Skin epidermis (tissue), 12 donors: ENCODE measurements around the gene BEGAIN.
A peak's percentile ranks its signal among the peaks of the same experiment; 100 is the strongest.

Source experiments
- H3K27ac ChIP-seq, 21 experiments: fragments of 200-600 bp; sonication (generic) in 11 of 21; one replicate each; pipeline ENCODE4 v1.5.0; 2020; ENCODE audit warnings: mild to moderate bottlenecking in 3 of 21, inconsistent platforms in 2 of 21, moderate library complexity in 2 of 21
- H3K4me3 ChIP-seq, 7 experiments: fragments of 200-600 bp; sonication (generic) in 2 of 7; one replicate each; pipeline ENCODE4 v1.5.0; 2020; ENCODE audit warnings: inconsistent platforms in 2 of 7, mild to moderate bottlenecking in 2 of 7, moderate library complexity in 1 of 7

Gene BEGAIN

GRCh38 chr14:100541621-100542560, 45.3 kb downstream of the BEGAIN start:
- Histone ChIP-seq H3K27ac (no peak overlapping the region), H3K4me3 (no peak overlapping the region)

- Histone ChIP-seq H3K4me3 (no peak overlapping the region), H3K27ac (no peak overlapping the region)
Observed at GRCh38 chr14:100540926-100541620, 46.1 kb downstream of the BEGAIN start.

GRCh38 chr14:100540141-100540925, 46.9 kb downstream of the BEGAIN start:
- no peak overlapping the region for H3K4me3 ChIP-seq
- no peak overlapping the region for H3K27ac ChIP-seq

DNA sequence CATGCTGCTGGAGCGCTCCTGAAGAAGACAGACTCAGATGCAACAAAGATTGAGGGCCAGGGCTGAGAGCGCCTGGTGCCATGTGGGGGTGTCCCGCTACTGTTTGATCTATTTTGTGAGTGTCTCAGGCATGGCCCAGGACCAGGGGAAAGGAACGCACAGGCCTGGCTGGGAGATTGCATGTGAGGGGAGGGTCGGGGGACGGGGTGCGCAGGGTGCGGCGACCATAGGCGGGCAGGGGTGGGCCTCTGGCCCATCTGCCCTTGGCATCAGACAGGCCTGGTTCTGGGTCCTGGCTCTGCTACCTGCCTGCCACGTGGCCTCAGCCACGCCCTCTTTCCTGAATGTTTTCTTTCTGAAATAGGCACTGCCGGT, 47.5 kb downstream of the BEGAIN start:
- no peak overlapping the region for H3K4me3 ChIP-seq
- H3K27ac ChIP-seq, result no peak overlapping the region

DNA sequence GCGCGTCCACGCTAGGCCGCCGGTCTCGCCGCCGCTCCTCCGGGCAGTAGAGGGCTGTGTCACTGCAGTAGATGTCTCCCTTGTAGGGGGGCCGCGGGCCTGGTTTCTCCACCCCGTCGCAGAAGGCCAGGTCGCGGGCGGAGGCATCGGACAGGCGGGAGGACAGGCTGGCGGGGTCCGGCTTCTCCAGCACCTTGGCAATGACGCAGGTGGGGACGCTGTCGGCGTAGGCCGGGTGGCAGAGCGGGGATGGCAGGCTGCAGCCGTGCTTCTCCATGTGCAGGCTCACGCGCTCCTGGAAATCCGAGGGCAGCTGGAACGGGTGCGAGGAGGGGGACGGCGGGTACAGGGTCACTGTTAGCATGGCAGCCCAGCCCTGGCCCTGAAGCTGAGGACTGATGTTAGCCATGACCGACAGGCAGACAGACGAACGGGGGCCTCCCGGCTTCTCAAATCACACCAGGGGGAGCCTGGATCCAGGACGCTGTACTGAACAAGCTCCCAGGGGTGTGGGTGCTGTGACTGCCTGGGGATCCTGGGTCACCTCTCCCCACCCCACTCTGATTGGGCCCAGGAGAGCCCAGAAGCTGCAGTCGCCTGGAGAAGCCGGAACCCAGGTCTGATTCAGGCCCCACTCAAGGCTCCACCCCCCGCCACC, 48.1 kb downstream of the BEGAIN start:
- no peak overlapping the region for H3K27ac ChIP-seq
- H3K4me3 ChIP-seq, result no peak overlapping the region

DNA sequence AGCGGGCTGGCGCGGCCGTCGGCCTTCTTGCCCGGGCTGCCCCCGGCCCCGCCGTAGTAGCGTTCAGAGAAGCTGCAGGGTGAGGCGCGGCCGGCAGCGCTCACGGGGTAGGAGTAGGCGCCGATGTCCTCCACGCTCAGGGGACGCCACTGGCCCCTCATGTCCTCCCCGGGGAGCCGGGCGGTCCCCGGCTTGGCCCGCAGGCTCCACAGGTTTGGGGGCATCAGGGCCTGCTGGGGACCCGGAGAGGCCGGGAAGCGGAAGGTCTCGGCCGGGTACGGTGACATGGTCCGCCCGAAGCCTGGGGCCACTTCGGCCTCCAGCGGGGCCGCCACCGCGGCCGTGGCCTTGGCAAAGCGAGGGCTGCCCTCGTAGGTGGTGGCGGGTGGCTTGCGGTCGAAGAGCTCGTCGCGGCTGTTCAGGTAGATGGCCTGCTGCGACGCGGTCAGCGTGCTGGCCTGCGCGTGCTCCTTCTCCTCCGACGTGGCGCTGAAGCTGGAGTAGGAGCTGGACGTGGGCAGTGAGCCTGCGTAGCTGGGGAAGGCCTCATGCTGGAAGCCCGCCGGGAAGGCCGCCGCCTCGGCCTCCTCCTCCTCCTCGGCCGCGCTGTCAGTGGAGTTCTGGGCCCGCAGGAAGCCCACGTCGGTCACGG, 48.7 kb downstream of the BEGAIN start:
- Histone ChIP-seq H3K4me3 (no peak overlapping the region), H3K27ac (peak overlapping the region in 1 of 21 experiments; percentile 65)

DNA sequence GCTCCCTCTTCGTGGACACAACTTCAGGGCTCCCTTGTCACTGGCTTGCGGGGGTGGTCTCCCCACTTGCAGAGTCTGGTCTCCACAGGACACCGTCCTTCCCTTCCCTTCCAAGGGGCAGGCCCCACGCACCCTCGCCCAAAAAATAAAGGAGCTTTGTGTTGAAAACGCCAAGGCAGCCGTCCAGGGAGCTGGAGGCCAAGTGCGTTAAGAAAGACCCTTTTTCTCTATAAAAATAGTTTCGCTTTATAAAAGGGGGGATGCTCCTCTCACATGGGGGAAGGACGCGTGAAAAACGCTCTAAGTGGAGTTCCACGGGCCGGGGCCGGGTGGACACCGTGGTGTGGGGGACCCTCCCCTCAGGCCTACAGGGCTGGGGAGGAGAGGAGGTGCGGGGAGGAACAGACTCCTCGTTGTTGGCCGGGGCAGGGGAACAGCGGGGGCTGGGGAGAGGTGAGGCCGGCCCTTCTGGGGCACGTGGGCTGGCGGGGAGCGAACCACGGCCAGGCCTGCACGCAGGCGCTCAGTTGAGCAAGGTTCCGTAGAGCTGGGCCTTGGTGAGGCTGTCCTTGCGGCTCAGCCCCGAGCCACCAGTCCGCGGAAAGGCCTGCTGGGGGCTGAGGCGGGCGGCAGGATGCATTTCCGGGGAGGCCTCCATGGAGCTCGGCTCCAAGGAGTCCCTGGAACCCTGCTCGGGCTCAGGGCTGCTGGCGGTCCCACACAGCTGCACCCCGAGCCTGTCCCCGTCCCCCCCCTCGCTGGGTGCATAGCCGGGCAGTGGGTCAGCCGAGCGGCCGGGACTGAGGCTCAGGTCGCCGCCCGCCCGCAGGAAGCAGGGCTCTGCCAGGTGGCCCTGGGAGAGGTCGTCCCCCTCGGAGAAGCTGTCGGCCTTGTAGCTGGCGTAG, 49.5 kb downstream of the BEGAIN start:
- no peak overlapping the region for H3K4me3 ChIP-seq

DNA sequence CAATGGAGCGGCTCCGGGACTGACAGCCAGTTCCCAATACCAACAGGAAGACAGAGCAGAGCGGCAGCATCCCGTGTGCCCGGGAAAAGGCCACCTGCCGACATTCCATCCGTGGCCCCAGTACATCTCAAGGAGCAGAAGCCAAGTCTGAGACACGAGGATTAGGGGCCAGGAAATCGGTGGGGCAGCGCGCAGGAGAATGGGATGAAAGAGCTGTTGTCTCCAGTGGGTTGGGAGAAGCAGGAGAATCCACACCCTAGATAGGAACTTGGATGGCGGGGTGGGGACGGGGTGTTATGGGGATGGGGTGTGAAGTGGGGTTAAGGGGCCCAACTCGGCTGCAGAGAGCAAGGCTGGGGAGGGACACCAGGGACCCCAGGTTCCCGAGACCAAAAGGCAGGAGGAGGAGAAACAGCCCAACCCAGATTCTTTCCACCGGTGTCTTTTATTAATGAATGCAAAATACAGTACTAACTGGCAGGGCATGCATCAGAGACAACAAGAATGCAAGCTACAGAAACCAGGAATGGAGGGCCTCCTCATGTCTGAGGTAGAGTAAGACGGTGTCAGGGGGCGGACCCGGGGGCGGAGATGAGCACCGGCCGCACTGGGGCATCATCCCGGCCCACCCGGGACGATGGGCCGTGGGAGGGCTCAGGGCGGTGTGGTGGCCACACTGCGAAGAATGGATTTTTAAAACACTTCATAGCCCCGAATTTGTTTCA, 50.3 kb downstream of the BEGAIN start:
- Histone ChIP-seq H3K27ac (no peak overlapping the region), H3K4me3 (no peak overlapping the region)

More for the DNA sequence above, 49.5 kb downstream of the BEGAIN start:
- peak overlapping the region in 1 of 21 experiments; percentile 65 for H3K27ac ChIP-seq

DNA sequence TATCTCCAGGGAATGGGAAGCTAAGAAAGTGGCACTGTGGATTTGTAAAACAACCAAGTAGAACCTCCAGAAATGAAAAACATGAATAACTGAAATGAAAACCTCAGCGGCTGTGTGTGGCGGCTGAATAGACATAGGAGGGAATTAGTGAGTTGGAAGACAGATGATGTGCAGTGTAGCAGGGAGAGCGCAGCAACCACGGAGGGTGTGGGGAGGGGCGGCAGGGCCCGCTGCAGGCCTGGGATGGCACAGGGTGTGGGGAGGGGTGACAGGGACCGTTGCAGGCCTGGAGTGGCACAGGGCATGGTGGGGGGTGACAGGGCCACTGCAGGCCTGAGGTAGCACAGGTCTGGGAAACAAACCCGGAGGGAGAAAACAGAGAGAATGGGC, 51.1 kb downstream of the BEGAIN start:
- no peak overlapping the region for H3K4me3 ChIP-seq
- H3K27ac ChIP-seq, result no peak overlapping the region

DNA sequence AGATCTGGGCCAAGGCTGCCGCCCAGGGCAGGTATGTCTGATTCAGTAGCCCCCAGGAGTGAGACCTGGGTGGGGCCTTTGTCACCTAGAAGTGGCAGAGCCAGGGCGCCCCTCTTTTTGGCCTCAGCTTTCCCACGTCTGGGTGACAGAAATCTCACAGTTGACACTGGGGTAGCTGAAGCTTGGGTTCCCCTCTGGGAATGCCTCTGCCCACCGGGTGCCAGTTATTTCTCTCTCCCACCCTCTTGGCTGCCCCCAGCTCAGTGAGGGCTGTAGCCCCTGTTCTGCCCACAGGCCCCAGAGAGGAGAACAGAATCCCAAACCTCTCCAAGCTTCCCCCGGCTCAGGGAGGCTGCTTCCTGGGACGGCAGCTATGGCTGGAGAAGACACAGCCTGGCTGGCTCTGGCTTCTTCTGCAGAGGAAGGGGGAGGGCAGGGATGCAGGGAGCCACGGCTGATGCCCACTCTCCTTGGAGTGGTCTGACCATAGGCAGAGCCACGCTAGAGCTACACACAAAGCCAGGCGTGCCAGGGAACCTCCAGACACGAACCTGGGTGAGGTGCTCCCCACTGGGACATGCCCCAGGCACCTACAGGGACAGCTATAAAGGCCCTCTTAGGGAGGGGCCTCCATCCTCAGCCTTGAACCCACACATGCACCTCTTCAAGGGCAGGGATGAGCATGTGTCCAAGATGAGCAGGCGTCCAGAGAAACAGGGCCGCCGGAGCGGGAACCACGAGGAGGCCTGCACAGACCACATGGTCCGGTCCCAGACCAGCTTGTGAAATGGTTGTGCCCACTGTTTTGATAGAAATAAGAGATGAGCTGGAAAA, 51.7 kb downstream of the BEGAIN start:
- H3K27ac ChIP-seq, result no peak overlapping the region
- H3K4me3 ChIP-seq, result no peak overlapping the region

- Histone ChIP-seq H3K4me3 (no peak overlapping the region), H3K27ac (no peak overlapping the region)
Observed at GRCh38 chr14:100534528-100535286, 52.5 kb downstream of the BEGAIN start.

DNA sequence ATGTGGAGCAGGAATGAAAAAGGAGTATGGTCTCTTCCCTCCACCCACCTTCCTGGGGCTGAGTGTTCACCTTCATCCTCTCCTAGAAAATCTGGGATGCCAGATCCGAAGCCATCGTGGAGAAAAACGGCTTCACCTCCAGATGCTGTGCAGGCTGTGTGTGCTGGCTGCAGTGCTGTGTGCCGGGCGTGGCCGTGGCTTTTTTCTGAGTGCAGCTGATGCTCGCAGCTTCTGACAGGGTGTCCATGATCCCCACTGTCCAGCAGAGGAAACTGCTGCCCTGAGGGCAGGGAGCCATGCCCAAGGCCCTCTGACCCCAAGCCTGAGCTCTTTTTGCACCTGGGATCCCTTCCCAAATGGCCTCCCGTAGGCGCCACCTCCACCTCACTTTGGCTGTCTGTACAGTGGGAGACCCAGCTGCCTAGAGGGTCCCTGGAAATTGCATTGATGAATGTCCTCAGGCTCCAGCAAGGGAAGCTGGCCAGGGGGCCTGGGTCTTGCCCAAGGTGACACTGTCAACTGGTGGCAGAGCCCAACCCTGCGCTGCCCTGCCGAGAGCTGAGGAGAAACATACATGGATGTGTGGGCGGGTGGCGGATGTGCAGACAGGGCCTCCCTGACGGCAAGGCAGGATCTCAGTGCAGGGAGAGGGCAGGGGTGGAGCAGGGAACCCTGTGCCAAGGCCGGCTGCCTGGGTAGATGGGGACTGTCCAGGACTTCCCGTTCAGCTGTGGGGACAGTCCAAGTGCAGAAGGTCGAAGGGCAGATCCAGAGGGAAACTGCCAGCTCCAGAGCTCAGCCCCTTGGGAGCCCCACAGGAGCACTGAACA, 53.3 kb downstream of the BEGAIN start:
- no peak overlapping the region for H3K27ac ChIP-seq

DNA sequence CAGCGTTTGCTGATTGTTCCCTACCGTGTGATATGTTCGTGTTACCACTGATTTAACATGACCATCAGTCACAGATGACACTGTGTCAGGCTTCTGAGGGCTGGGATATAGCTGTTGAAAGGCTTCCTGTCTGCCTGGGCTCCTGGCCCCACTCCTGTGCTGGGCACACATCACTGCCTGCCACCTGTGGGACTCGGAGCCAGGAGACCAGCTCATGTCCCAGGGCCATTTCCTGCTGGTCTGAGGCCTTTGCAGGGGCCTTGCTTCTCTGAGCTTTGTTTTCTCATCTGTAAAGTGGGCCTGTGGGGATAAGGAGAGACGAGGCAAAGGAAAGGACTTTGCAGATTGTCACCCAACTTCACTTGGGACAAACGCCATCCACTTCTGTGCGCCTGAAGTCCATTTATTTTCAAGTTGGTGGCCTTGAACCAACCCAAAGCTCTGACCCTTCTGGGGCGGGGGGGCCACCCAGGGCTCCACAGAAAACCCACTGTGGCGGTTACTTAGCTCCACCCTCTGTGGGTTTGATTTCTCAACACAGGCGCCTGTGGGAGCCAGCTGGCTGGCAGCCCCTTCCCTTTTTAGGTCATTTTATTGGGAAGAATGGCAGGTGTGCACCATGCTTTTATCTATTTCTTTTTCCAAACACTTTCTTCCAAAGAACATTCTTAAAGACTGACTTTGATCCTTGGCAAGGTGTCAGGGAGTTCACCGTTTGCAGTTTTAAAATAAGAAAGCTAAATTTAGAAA, 54.1 kb downstream of the BEGAIN start:
- Histone ChIP-seq H3K27ac (no peak overlapping the region), H3K4me3 (no peak overlapping the region)

More for the DNA sequence above, 53.3 kb downstream of the BEGAIN start:
- H3K4me3 ChIP-seq, result no peak overlapping the region

GRCh38 chr14:100532154-100532861, 54.9 kb downstream of the BEGAIN start:
- H3K27ac ChIP-seq, result no peak overlapping the region
- no peak overlapping the region for H3K4me3 ChIP-seq
